GM12878 (cell line): Measurements from ENCODE around the gene TGFBR3. TPM values are rescaled to one million over a fixed set of nuclear protein-coding genes. Genes with fewer than 3 reads are reported as not detected.

Experiments used
- ATAC-seq: fragments of 200-7000 bp; cut with Tn5 transposase; 3 replicates; pipeline ENCODE4 v1.9.1; 2020; ENCODE audit warnings: mild to moderate bottlenecking, moderate library complexity
- BruUV-seq: library from RNA; stranded (reverse); fragments of 400-500 nt; replicated peaks from 2 replicates; lab custom pipeline; 2021; lab: Mats Ljungman, UMichigan
- CTCF ChIA-PET: fragments of 300-600 bp; sonication (Branson Sonifier 250); formaldehyde crosslinking; extraction: SDS; loops from one replicate; lab custom pipeline; 2021; ENCODE audit warnings: inconsistent platforms; lab: Yijun Ruan, JAX
- POLR2A ChIA-PET: fragments of 350-600 bp; formaldehyde crosslinking; extraction: SDS; loops from one replicate; lab custom pipeline; 2021; ENCODE audit warnings: inconsistent platforms; lab: Charles Lee
- RAD21 ChIA-PET: fragments of 300-600 bp; sonication (Branson Sonifier 250); formaldehyde crosslinking; loops from one replicate; lab custom pipeline; 2023; ENCODE audit warnings: antibody characterized with exemption; ENCODE audit not compliant: unreplicated experiment; lab: Charles Lee
- SMC1A ChIA-PET: fragments of 300-600 bp; sonication (Branson Sonifier 250); formaldehyde crosslinking; loops from one replicate; lab custom pipeline; 2023; ENCODE audit not compliant: unreplicated experiment, uncharacterized antibody; lab: Charles Lee
- DNase-seq: peaks from one replicate; pipeline ENCODE4 v3.0.0-alpha.2; 2011; ENCODE audit warnings: low read depth, low spot score
- FAIRE-seq: peaks from 3 replicates; lab custom pipeline; 2011; peaks lifted over from hg19 to GRCh38; lab: Jason Lieb, UNC
- H2AFZ ChIP-seq: 2 replicates; pipeline ENCODE4 v1.6.0; 2011; ENCODE audit warnings: low read depth, low read length, control low read depth; ENCODE audit not compliant: control insufficient read depth
- H3K27ac ChIP-seq: 2 replicates; pipeline ENCODE4 v1.5.1; 2011; ENCODE audit warnings: control low read depth; ENCODE audit not compliant: control insufficient read depth, insufficient read depth
- H3K27me3 ChIP-seq, 2 experiments: replicated peaks in 1 of 2; 2 replicates each; pipeline versions ENCODE4 v1.6.0 to v1.6.1; 2011; ENCODE audit warnings: low read length in 1 of 2; ENCODE audit not compliant: control insufficient read depth in 2 of 2, insufficient read depth in 2 of 2
- H3K36me3 ChIP-seq, 2 experiments: 2 replicates each; pipeline ENCODE4 v1.5.1; 2011; ENCODE audit warnings: low read length in 1 of 2; ENCODE audit not compliant: control insufficient read depth in 2 of 2, insufficient read depth in 2 of 2
- H3K4me1 ChIP-seq: 2 replicates; pipeline ENCODE4 v1.6.1; 2011; ENCODE audit warnings: mild to moderate bottlenecking, low read length, moderate library complexity, mixed read lengths; ENCODE audit not compliant: control insufficient read depth, insufficient read depth
- H3K4me2 ChIP-seq: 2 replicates; pipeline ENCODE4 v1.6.0; 2011; ENCODE audit warnings: control low read depth; ENCODE audit not compliant: control insufficient read depth, insufficient read depth
- H3K4me3 ChIP-seq: fragments of 200-600 bp; sonication (generic); 2 replicates; pipeline ENCODE4 v1.5.1; 2016
- H3K79me2 ChIP-seq: 2 replicates; pipeline ENCODE4 v1.6.0; 2011; ENCODE audit warnings: low read length; ENCODE audit not compliant: control insufficient read depth, insufficient read depth
- H3K9ac ChIP-seq: 2 replicates; pipeline ENCODE4 v1.8.0; 2011; ENCODE audit warnings: low read length, control low read depth, mixed read lengths; ENCODE audit not compliant: control insufficient read depth, insufficient read depth
- H3K9me3 ChIP-seq: replicated peaks from 3 replicates; pipeline ENCODE4 v1.5.1; 2011; ENCODE audit warnings: mild to moderate bottlenecking, low read length; ENCODE audit not compliant: control insufficient read depth, insufficient read depth
- H4K20me1 ChIP-seq: 2 replicates; pipeline ENCODE4 v1.6.0; 2011; ENCODE audit not compliant: control insufficient read depth, insufficient read depth
- BCL3 ChIP-seq: IDR thresholded peaks from 2 replicates; pipeline ENCODE4 v1.6.1; 2011; ENCODE audit warnings: borderline replicate concordance, low read depth, mild to moderate bottlenecking, moderate library complexity, low read length; ENCODE audit not compliant: insufficient read depth, poor library complexity, severe bottlenecking
- BCLAF1 ChIP-seq: fragments of 450-650 bp; IDR thresholded peaks from 2 replicates; pipeline ENCODE4 v1.6.1; 2017; ENCODE audit warnings: antibody characterized with exemption, mild to moderate bottlenecking, moderate library complexity
- CTCF ChIP-seq, 3 experiments: IDR thresholded peaks in 2 of 3; conservative IDR thresholded peaks in 1 of 3; 2 replicates each; pipeline ENCODE4 v1.5.1; 2011; ENCODE audit warnings: low read depth in 3 of 3, low read length in 3 of 3, mild to moderate bottlenecking in 3 of 3, control low read depth in 2 of 3, moderate library complexity in 2 of 3, inconsistent platforms in 1 of 3, mixed read lengths in 1 of 3; ENCODE audit not compliant: control insufficient read depth in 2 of 3, insufficient read depth in 1 of 3; ENCODE audit errors: extremely low read depth in 1 of 3
- HDAC6 ChIP-seq: fragments of 200-600 bp; sonication (generic); IDR thresholded peaks from one replicate; pipeline ENCODE4 v1.8.0; 2017; ENCODE audit warnings: antibody characterized with exemption; ENCODE audit not compliant: unreplicated experiment
- KDM1A ChIP-seq: fragments of 200-600 bp; sonication (generic); IDR thresholded peaks from 2 replicates; pipeline ENCODE4 v1.6.1; 2016; ENCODE audit warnings: borderline replicate concordance
- NR2F1 ChIP-seq: fragments of 450-650 bp; conservative IDR thresholded peaks from 2 replicates; pipeline ENCODE4 v1.6.1; 2017; ENCODE audit warnings: mild to moderate bottlenecking
- PBX3 ChIP-seq: IDR thresholded peaks from 2 replicates; pipeline ENCODE4 v1.6.1; 2011; ENCODE audit warnings: mild to moderate bottlenecking, low read depth, low read length, moderate library complexity; ENCODE audit not compliant: insufficient replicate concordance
- POLR2AphosphoS2 ChIP-seq: IDR thresholded peaks from 2 replicates; pipeline ENCODE4 v1.6.1; 2011; ENCODE audit warnings: low read depth, mild to moderate bottlenecking, low read length, improper control_type of control experiment, moderate library complexity
- TBL1XR1 ChIP-seq: IDR thresholded peaks from 2 replicates; pipeline ENCODE4 v1.6.1; 2012; ENCODE audit warnings: low read depth, low read length, improper control_type of control experiment
- TCF7 ChIP-seq: IDR thresholded peaks from 2 replicates; pipeline ENCODE4 v1.6.1; 2014; ENCODE audit warnings: antibody characterized with exemption, borderline replicate concordance
- ZBTB40 ChIP-seq: fragments of 450-650 bp; IDR thresholded peaks from 2 replicates; pipeline ENCODE4 v1.6.1; 2016; ENCODE audit warnings: mild to moderate bottlenecking, moderate library complexity, borderline replicate concordance
- whole genome bisulfite sequencing: methylation state at CpG from one replicate; pipeline ENCODE4 v1.1.6; 2016; ENCODE audit warnings: low lambda C conversion rate; ENCODE audit not compliant: insufficient replicate concordance, insufficient coverage; ENCODE audit errors: missing lambda C conversion rate; 5-methylcytosine and 5-hydroxymethylcytosine counted together
- in situ Hi-C: fragments of 300-500 bp; cut with MboI; formaldehyde crosslinking; loops from 9 replicates; pipeline ENCODE4 v1.14.3; 2018; ENCODE audit warnings: mixed read lengths
- intact Hi-C: fragments of 100-400 bp; cut with micrococcal nuclease; formaldehyde crosslinking; loops from one replicate; pipeline ENCODE4 v1.14.2; 2022; ENCODE audit not compliant: unreplicated experiment
- polyA plus RNA-seq, 11 experiments: library from polyadenylated mRNA; depleted of rRNA in 4 of 11; unstranded in 6 of 11; stranded (reverse) in 5 of 11; fragments of >200 nt; fragmentation: Nextera tagmentation in 4 of 11; fragmentation: Illumina TruSeq in 1 of 11; extraction: Ambion mirVana in 4 of 11; extraction: Trizol in 1 of 11; gene quantifications; 1 replicate in 1 of 11; 2 replicates in 10 of 11; pipeline versions ENCODE4 v1.2.1 to v1.2.3, GENCODE V29; 2011 to 2016; ENCODE audit warnings: inconsistent platforms in 2 of 11, missing spikeins in 2 of 11, low read depth in 1 of 11
- total RNA-seq, 4 experiments: library from RNA; depleted of rRNA in 3 of 4; stranded (reverse); fragments of >200 nt in 3 of 4; fragmentation: Illumina TruSeq in 1 of 4; extraction: Trizol in 1 of 4; gene quantifications; 2 replicates each; pipeline versions ENCODE4 v1.2.1 to v1.2.3, GENCODE V29; 2013 to 2021

The TGFBR3 gene
- total and polyA plus RNA-seq, 10 of the 15 experiments (the other 5 are each of a cell fraction or from before 2014, with no cell fraction given), result 2.7 to 16.5 (median 12.6) TPM

GRCh38 chr1:91919962-91920361 lies 34.0 kb upstream of the TGFBR3 start:
- ChIA-PET POLR2A (no interaction called here), SMC1A (no interaction called here), CTCF (no interaction called here), RAD21 (no interaction called here)
- 64% methylated on average over 8 of the region's 8 CpGs for WGBS
- no peaks in the 10 kb centered on the region for H4K20me1 ChIP-seq
- ATAC-seq (no peak), DNase-seq (no peak), FAIRE-seq (no peak)
- no peaks in the 10 kb centered on the region for H3K36me3 ChIP-seq
- no peak overlapping the region for H3K27ac ChIP-seq
- intact Hi-C loops, result no loop called here
- H3K4me3 ChIP-seq, result no peak overlapping the region
- H2AFZ ChIP-seq, result no peak overlapping the region
- H3K4me2 ChIP-seq, result no peak overlapping the region
- H3K4me1 ChIP-seq, result no peaks in the 10 kb centered on the region
- no TSS peak for BruUV-seq
- no peaks in the 10 kb centered on the region for H3K27me3 ChIP-seq
- H3K9ac ChIP-seq, result no peak overlapping the region
- no peaks in the 10 kb centered on the region for H3K79me2 ChIP-seq
- no peaks in the 10 kb centered on the region for H3K9me3 ChIP-seq
- in situ Hi-C loops, result loop anchor here (10.0 kb wide), 1 partner anchor 755 kb away; no protein-coding TSS in a partner anchor
- TF ChIP-seq HDAC6 (no peak), TCF7 (no peak), KDM1A (no peak), CTCF (IDR thresholded peaks at IDR 0.05 in 2 of 3, conservative IDR thresholded peaks at IDR 0.05 in 1 of 3; ENCODE audit: control insufficient read depth in 2 of 3, extremely low read depth in 1 of 3, insufficient read depth in 1 of 3, low read depth in 3 of 3, low read length in 3 of 3) (no peak), PBX3 (no peak), TBL1XR1 (no peak), BCLAF1 (no peak), BCL3 (no peak), POLR2AphosphoS2 (no peak), NR2F1 (no peak), ZBTB40 (no peak)
